WERI-Rb-1 (cell line): ENCODE measurements around the gene PERM1.
A peak's percentile ranks its signal among the peaks of the same experiment; 100 is the strongest.

Source experiments
- DNase-seq: peaks from one replicate; pipeline ENCODE4 v3.0.0-alpha.2; 2020
- H3K27ac ChIP-seq: fragments of 250-450 bp; sonication (Bioruptor Pico); 2 replicates; pipeline ENCODE4 v1.5.1; 2020; ENCODE audit warnings: mild to moderate bottlenecking, moderate library complexity
- H3K27me3 ChIP-seq: fragments of 250-450 bp; sonication (Bioruptor Pico); 2 replicates; pipeline ENCODE4 v1.5.1; 2021; ENCODE audit warnings: mild to moderate bottlenecking, low read depth, moderate library complexity; ENCODE audit not compliant: insufficient read depth, severe bottlenecking
- H3K36me3 ChIP-seq: fragments of 250-450 bp; sonication (Bioruptor Pico); 2 replicates; pipeline ENCODE4 v1.5.1; 2020; ENCODE audit warnings: mild to moderate bottlenecking, moderate library complexity
- H3K4me3 ChIP-seq: 2 replicates; pipeline ENCODE4 v1.5.1; 2011; ENCODE audit warnings: low read depth, mild to moderate bottlenecking, control low read depth, low read length
- H3K9me3 ChIP-seq: fragments of 250-450 bp; sonication (Bioruptor Pico); 2 replicates; pipeline ENCODE4 v1.5.1; 2021; ENCODE audit warnings: mild to moderate bottlenecking, moderate library complexity; ENCODE audit not compliant: severe bottlenecking
- TF ChIP-seq, protein P1 (sequence below): IDR thresholded peaks from 2 replicates; pipeline ENCODE4 v1.5.1; 2011; ENCODE audit warnings: low read depth, mild to moderate bottlenecking, control low read depth, inconsistent platforms, low read length

Gene PERM1

GRCh38 chr1:937521-937920 is 44.4 kb downstream of the PERM1 start:
- peaks cover 3% of the 10 kb centered on the region; the same call in 1 of the 2 replicates for H3K36me3 ChIP-seq
- no peak overlapping the region for H3K4me3 ChIP-seq
- no peak overlapping the region; the same call in 1 of the 2 replicates for H3K27ac ChIP-seq
- no peaks in the 10 kb centered on the region for H3K9me3 ChIP-seq
- no peaks in the 10 kb centered on the region for H3K27me3 ChIP-seq
- no peak for DNase-seq
- TF ChIP-seq, protein P1, sequence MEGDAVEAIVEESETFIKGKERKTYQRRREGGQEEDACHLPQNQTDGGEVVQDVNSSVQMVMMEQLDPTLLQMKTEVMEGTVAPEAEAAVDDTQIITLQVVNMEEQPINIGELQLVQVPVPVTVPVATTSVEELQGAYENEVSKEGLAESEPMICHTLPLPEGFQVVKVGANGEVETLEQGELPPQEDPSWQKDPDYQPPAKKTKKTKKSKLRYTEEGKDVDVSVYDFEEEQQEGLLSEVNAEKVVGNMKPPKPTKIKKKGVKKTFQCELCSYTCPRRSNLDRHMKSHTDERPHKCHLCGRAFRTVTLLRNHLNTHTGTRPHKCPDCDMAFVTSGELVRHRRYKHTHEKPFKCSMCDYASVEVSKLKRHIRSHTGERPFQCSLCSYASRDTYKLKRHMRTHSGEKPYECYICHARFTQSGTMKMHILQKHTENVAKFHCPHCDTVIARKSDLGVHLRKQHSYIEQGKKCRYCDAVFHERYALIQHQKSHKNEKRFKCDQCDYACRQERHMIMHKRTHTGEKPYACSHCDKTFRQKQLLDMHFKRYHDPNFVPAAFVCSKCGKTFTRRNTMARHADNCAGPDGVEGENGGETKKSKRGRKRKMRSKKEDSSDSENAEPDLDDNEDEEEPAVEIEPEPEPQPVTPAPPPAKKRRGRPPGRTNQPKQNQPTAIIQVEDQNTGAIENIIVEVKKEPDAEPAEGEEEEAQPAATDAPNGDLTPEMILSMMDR, result no peak

DNA sequence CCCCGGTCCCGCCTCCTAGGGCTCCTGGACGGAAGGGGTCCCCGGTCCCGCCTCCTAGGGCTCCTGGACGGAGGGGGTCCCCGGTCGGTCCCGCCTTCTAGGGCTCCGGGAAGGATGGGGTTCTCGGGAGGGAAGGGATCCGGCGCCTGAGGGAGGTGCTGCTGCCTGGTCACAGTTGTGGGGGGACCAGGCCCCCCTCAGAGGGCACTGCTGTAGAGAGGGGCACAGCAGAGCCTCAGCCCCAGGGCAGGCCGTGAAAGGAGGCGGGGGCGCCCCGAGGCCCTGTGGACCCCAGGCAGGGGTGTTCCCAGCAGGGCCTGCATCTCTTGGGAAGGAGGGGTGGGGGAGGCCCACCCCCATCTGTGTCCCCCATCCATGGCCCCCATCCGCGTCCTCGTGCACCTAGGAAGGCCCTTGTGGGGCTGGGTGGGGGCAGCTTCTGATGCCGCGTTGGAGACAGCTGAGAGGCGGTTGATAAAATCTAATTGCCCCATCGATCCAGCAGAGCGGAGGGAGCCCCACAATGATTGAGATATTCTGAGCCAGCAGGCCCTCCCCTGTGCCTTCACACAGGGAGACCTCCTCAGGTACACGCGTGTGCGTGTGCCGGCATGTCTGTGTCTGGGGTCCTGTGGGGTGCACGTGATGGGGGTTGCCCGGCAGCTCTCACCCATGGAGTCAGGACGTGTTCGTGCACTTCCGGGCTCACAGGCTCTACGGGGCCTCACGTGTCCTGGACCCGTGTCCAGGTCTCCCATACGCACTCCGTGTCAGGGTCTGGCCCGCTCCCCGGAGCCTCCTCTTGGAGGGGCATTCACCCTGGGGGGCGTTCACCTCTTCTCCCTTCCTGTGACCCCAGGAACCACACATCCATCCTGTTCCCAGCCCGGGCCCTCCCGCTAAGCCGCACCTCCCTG is 45.3 kb downstream of the PERM1 start:
- peaks cover 7% of the 10 kb centered on the region for H3K36me3 ChIP-seq
- no peak overlapping the region for H3K27ac ChIP-seq
- no peaks in the 10 kb centered on the region for H3K9me3 ChIP-seq
- no peak overlapping the region for H3K4me3 ChIP-seq
- no peaks in the 10 kb centered on the region for H3K27me3 ChIP-seq
- no peak for DNase-seq
- TF ChIP-seq, protein P1, result no peak

DNA sequence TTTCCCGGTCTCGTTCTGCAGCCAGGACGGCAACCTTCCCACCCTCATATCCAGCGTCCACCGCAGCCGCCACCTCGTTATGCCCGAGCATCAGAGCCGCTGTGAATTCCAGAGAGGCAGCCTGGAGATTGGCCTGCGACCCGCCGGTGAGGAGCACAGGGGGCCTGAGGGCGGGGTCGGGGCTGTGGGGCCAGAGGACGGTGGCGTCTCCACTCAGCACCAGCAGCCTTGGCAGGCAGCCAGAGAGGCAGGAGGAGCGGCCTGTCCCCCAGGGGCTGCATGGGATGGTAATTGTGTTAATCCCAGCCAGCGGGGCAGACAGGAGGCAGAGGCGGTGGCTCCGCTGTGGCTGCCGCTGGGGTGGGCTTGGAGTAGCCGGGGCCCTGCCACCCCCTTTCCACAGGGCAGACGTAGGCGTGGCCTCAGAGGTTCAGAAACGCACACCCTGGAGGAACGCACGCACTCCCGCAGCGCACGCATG is 46.1 kb downstream of the PERM1 start:
- TF ChIP-seq, protein P1, result no peak
- Histone ChIP-seq H3K9me3 (no peaks in the 10 kb centered on the region), H3K4me3 (peak overlapping the region; percentile 37), H3K27ac (peak overlapping the region; percentile 37; the same call in 1 of the 2 replicates), H3K36me3 (peaks cover 12% of the 10 kb centered on the region), H3K27me3 (no peaks in the 10 kb centered on the region)
- peak; percentile 86 for DNase-seq

DNA sequence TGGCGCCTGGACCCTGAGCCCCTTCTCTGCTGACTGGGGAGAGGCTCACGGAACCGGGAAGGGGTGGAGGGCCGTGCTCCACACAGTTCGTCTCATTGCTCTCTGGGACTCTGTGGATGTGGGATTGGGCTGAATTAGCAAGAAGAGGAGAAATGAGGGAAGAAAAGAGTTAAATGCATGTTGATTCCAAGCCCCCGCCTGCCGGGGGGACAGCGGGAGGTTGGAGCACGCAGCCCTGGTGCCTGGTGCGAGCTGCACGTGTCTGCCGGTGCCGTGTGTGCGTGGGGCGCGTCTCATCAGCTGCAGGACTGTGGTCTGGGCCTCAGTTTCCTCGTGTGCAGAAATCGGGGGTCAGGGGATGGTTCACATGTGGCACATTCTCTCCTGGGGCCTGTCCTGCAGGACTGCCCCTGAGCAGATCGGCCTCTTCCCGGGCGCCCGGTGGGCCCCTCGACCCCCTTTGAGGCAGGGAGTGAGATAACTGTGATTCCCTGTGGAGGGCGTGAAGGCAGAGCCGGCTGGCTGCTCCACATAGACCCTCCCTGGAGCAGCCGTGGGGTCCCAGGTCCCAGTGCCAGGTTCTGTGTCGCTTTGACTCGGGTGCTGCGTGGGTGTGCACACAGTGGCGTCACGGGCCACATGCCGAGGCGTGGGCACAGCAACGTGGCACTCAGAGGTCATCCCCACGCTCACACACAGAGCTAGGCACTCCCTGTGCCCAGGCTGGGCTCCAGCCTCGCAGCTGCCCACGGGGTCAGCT is 46.7 kb downstream of the PERM1 start:
- Histone ChIP-seq H3K4me3 (peak overlapping the region; percentile 37), H3K27me3 (no peaks in the 10 kb centered on the region)
- TF ChIP-seq, protein P1, result no peak

GRCh38 chr1:933603-933940 is 48.3 kb downstream of the PERM1 start:
- Histone ChIP-seq H3K36me3 (peaks cover 21% of the 10 kb centered on the region), H3K27ac (peak overlapping the region; percentile 41), H3K27me3 (no peaks in the 10 kb centered on the region), H3K9me3 (no peaks in the 10 kb centered on the region), H3K4me3 (no peak overlapping the region)
- TF ChIP-seq, protein P1, result no peak
- DNase-seq, result peak; percentile 96

More for the DNA sequence above, 46.7 kb downstream of the PERM1 start:
- Histone ChIP-seq H3K36me3 (peaks cover 18% of the 10 kb centered on the region), H3K27ac (peak overlapping the region; percentile 37; the same call in 1 of the 2 replicates), H3K9me3 (no peaks in the 10 kb centered on the region)
- no peak for DNase-seq
